Measurements from ENCODE around the gene FOXL3.
"Not testable (repeated sequence)": the region's sequence is repeated elsewhere in the genome, so short reads cannot be mapped to it uniquely, and the experiment has no call there.

Gene FOXL3

GRCh38 chr7:294440-295154, 4.6 kb downstream of the FOXL3 start:
- no peaks in the 10 kb centered on the region for H3K27me3 ChIP-seq (replicated peaks; ENCODE audit: control insufficient read depth, insufficient read depth, low read length)
- H3K36me3 ChIP-seq (ENCODE audit: control insufficient read depth, insufficient read depth, low read length), result no peaks in the 10 kb centered on the region
- no peak for DNase-seq (ENCODE audit: extremely low read depth, insufficient read length)
- TF ChIP-seq CTCF (IDR thresholded peaks at IDR 0.05; ENCODE audit: insufficient read depth, low read length, poor library complexity, severe bottlenecking), result no peak
- H3K4me3 ChIP-seq (replicated peaks; ENCODE audit: low read depth, low read length), result no peak overlapping the region

GRCh38 chr7:295155-296154, 5.5 kb downstream of the FOXL3 start:
- no peak for DNase-seq (ENCODE audit: extremely low read depth, insufficient read length)
- no peak for TF ChIP-seq CTCF (IDR thresholded peaks at IDR 0.05; ENCODE audit: insufficient read depth, low read length, poor library complexity, severe bottlenecking)
- no peak overlapping the region for H3K4me3 ChIP-seq (replicated peaks; ENCODE audit: low read depth, low read length)
- H3K36me3 ChIP-seq (ENCODE audit: control insufficient read depth, insufficient read depth, low read length), result no peaks in the 10 kb centered on the region
- H3K27me3 ChIP-seq (replicated peaks; ENCODE audit: control insufficient read depth, insufficient read depth, low read length), result no peaks in the 10 kb centered on the region

- H3K27me3 ChIP-seq (replicated peaks; ENCODE audit: control insufficient read depth, insufficient read depth, low read length), result no peaks in the 10 kb centered on the region
- H3K4me3 ChIP-seq (replicated peaks; ENCODE audit: low read depth, low read length), result no peak overlapping the region
- TF ChIP-seq CTCF (IDR thresholded peaks at IDR 0.05; ENCODE audit: insufficient read depth, low read length, poor library complexity, severe bottlenecking), result no peak
- H3K36me3 ChIP-seq (ENCODE audit: control insufficient read depth, insufficient read depth, low read length), result no peaks in the 10 kb centered on the region
- no peak for DNase-seq (ENCODE audit: extremely low read depth, insufficient read length)
These were observed 6.5 kb downstream of the FOXL3 start for GRCh38 chr7:296373-296945.

GRCh38 chr7:297141-297540, 7.2 kb downstream of the FOXL3 start:
- not testable (repeated sequence) for H3K36me3 ChIP-seq (ENCODE audit: control insufficient read depth, insufficient read depth, low read length); DNase-seq (ENCODE audit: extremely low read depth, insufficient read length); H3K27me3 ChIP-seq (replicated peaks; ENCODE audit: control insufficient read depth, insufficient read depth, low read length); H3K4me3 ChIP-seq (replicated peaks; ENCODE audit: low read depth, low read length)

GRCh38 chr7:297611-298374, 7.8 kb downstream of the FOXL3 start:
- no peak for TF ChIP-seq CTCF (IDR thresholded peaks at IDR 0.05; ENCODE audit: insufficient read depth, low read length, poor library complexity, severe bottlenecking)
- no peak for DNase-seq (ENCODE audit: extremely low read depth, insufficient read length)
- Histone ChIP-seq H3K27me3 (replicated peaks; ENCODE audit: control insufficient read depth, insufficient read depth, low read length) (no peaks in the 10 kb centered on the region), H3K36me3 (ENCODE audit: control insufficient read depth, insufficient read depth, low read length) (no peaks in the 10 kb centered on the region), H3K4me3 (replicated peaks; ENCODE audit: low read depth, low read length) (no peak overlapping the region)

Data from GM06990 (cell line).